Left cardiac atrium (tissue), 4 donors: ENCODE results near the gene PITHD1. TPM values are rescaled to one million over a fixed set of nuclear protein-coding genes. Genes with fewer than 3 reads are reported as not detected.
A peak's percentile ranks its signal among the peaks of the same experiment; 100 is the strongest.
"Not testable (repeated sequence)": the region's sequence is repeated elsewhere in the genome, so short reads cannot be mapped to it uniquely, and the experiment has no call there.

Experiments
- ATAC-seq, 2 donors: fragments of 200-7000 bp; cut with Tn5 transposase; one replicate each; pipeline ENCODE4 v1.9.1; 2020; ENCODE audit warnings: mild to moderate bottlenecking in 2 of 2, moderate library complexity in 2 of 2
- DNase-seq: peaks from one replicate; pipeline ENCODE4 v3.0.0-alpha.2; 2020
- intact Hi-C, 2 donors: fragments of 100-400 bp; cut with DNase I; formaldehyde crosslinking; loops; one replicate each; pipeline versions ENCODE4 v1.14.1 to v1.15.1; 2022 to 2023
- total RNA-seq, 2 donors: library from RNA; stranded (reverse); fragmentation: NEBNext Ultra II Directional; extraction: Animal tissue kit (Norgen Biotek cat#: 25700); gene quantifications; one replicate each; pipeline ENCODE4 v1.2.1, GENCODE V29; 2021
- donor health status: DM: no; HTN: yes; CAD: no.
- donor health status: DM: no; HTN: yes; CAD: no; lungs with severe emphysema.
- donor health status: DM: yes; HTN: yes; CAD: no.
- donor health status: Dilated cardiomyopathy.

PITHD1 gene
- total RNA-seq, 2 donors from 2014 or later = 34.9 to 39.6 TPM

DNA sequence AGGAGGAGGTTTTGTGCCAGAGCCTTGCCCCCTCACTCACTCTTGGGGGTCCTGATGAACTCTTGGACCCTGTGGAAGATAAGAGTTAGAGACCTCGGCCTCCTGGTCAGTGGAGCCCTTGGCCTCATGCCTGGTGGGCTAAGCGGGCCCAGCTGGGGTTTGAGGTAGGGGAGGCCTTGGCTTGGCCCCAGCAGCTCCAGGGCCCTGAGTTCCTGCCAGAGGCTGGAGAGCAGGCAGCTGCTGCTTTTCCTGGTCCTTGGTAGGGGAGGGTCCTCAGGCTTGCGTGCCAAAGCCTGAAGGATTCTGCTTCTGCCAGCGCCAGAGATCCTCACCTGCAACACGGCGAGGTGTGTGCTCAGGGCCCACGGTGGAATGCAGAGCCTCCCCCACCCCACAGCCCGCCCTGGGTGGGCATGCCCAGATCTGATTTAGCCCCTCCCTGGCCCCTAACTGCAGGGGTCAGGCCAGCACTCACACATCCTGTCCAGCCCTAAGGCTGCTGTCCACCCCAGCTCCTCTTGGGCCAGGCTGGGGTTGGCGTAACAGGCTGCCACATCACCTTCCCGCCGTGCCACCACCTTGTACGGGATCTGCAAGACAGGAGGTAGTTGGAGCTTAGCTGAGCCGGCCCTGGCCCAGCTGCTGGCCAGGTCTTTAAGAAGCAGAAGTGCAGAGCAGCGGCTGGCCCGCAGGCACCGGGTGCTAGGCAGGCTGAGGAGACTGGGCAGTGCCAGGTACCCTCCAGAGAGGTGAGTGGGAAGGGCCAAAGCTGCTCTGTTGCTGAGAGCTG, 17.7 kb downstream of the PITHD1 start:
- no peak for ATAC-seq
- intact Hi-C loops = no loop called here
- no peak for DNase-seq

GRCh38 chr1:23796466-23797271, 18.5 kb downstream of the PITHD1 start:
- ATAC-seq = no peak
- intact Hi-C loops = no loop called here
- DNase-seq = no peak

- no peak for DNase-seq
- no peak for ATAC-seq
- intact Hi-C loops = no loop called here
Observed at GRCh38 chr1:23797478-23798448, 19.5 kb downstream of the PITHD1 start.

- intact Hi-C loops = no loop called here
- no peak for DNase-seq
Observed at GRCh38 chr1:23798662-23799142, 20.5 kb downstream of the PITHD1 start.

GRCh38 chr1:23799255-23799569, 21.0 kb downstream of the PITHD1 start:
- DNase-seq (no peak), ATAC-seq (no peak)
- intact Hi-C loops = no loop called here

More at GRCh38 chr1:23798662-23799142, 20.5 kb downstream of the PITHD1 start:
- ATAC-seq = no peak

- ATAC-seq (peak; percentile 40 to 49), DNase-seq (peak; percentile 75)
Observed at GRCh38 chr1:23799570-23800399, 21.6 kb downstream of the PITHD1 start.

GRCh38 chr1:23800400-23801337, 22.5 kb downstream of the PITHD1 start, which contains the start of gene GALE:
TSS of gene GALE (minus strand) at chr1:23800754. CDS start at chr1:23799007, 1,747 bp downstream.
- ATAC-seq (peak; percentile 95 to 97), DNase-seq (peak; percentile 98)
- intact Hi-C loops = no loop called here

More at GRCh38 chr1:23799570-23800399, 21.6 kb downstream of the PITHD1 start:
- intact Hi-C loops = no loop called here

DNA sequence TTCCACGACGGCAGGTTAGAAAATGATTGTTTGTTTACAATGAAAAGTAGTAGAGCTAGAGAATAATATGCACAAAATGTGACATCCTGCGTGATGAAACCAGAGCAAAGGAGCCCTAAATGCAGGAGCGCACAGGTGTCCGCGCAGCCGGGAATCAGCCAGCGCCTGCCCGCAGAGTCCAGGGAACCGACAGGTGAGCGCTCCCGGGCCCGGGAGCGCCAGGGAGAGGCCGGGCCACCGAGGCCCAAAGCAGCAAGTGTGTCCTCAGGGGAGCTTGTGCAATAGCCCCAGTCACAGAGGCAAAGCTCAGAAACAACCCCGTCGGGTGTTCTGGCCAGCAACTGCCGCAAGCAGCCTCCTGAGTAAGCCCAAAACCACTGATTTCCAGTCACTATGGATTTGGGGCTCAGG, 23.1 kb downstream of the PITHD1 start:
- no peak for ATAC-seq
- no peak for DNase-seq
- intact Hi-C loops = no loop called here

- ATAC-seq = no peak
- intact Hi-C loops = no loop called here
- DNase-seq = no peak
Observed at GRCh38 chr1:23801876-23802275, 23.7 kb downstream of the PITHD1 start.

GRCh38 chr1:23802809-23803342, 24.7 kb downstream of the PITHD1 start:
- DNase-seq, ATAC-seq, intact Hi-C loops: not testable (repeated sequence)

DNA sequence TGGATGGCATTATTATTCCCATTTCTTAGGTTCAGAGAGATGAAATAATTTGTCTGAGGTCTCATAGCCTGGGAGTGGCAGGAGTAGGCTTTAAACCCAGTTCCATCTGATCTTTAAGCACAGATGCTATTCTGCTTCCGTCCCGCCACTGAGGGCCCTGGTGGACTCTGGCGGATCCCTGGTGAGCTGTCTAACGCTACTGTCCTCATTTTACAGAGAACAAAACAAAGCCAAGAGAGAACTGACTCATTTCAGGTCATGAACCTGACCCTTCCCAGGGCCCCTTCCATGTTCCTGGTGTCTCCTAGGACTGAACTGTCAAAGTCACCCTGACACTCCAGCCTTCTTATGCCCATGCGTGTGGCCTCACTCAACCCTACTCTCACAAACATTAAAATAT, 25.5 kb downstream of the PITHD1 start:
- intact Hi-C loops = no loop called here
- ATAC-seq (no peak), DNase-seq (no peak)

GRCh38 chr1:23804183-23804835, 26.1 kb downstream of the PITHD1 start:
- ATAC-seq (no peak), DNase-seq (no peak)
- intact Hi-C loops = no loop called here

- no peak for ATAC-seq
- intact Hi-C loops = loop anchor here in 1 of 2 donors (5.0 kb wide), 1 partner anchor 62 kb away; the partner anchor contains the start of gene FUCA1
- DNase-seq = no peak
Observed at GRCh38 chr1:23805025-23805424, 26.8 kb downstream of the PITHD1 start.

GRCh38 chr1:23806280-23806679, 28.1 kb downstream of the PITHD1 start:
- DNase-seq (no peak), ATAC-seq (no peak)
- intact Hi-C loops = loop anchor here in 1 of 2 donors (5.0 kb wide), 1 partner anchor 61 kb away; the partner anchor contains the start of gene FUCA1

DNA sequence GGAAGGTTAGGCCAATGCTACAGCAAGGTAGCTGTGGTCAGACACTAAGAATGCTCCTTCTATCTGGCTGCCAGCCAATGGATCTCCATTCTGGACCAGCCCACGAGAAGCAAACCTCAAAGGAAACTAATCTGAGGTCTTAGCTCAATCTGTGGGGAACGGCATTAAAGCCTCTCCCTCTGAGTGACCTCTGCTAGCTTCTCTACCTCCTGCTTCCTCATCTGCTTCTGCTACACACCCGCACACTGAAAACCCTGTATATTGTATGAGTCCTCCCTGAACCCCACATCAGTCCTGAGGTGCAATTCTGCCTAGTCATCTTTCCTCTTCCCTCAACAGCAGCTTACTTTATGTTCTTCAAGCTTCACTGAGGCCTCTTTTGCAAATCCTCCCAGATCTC, 29.2 kb downstream of the PITHD1 start:
- intact Hi-C loops = loop anchor here in 1 of 2 donors (5.0 kb wide), 1 partner anchor 60 kb away; the partner anchor contains the start of gene FUCA1
- ATAC-seq (no peak), DNase-seq (no peak)

DNA sequence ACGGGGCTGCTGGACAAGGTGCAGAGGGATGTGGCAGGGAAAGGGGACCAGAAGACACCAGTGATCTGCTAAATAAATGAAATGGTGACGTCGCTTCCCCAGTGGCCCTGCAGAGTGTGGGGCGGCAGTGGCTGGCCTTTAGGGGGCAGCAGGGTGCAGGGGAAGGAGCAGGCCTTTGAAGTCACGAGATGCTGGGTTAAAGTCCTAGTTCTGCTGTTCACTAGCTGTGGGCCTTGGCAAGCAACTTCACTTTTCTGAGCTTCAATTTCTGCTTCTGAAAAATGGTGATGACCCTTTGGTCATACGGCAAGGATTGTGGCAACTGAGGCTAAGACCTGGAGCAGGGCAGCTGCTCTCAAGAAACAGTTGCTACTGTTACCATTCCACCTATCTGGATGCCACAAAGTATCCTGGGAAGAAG, 31.5 kb downstream of the PITHD1 start:
- peak; percentile 86 to 88 for ATAC-seq
- peak; percentile 69 for DNase-seq
- intact Hi-C loops = loop anchor here in 1 of 2 donors (5.0 kb wide), 1 partner anchor 58 kb away; the partner anchor contains the start of gene FUCA1
